ENCODE data around the gene IRX4. TPM values are rescaled to one million over a fixed set of nuclear protein-coding genes. Genes with fewer than 3 reads are reported as not detected.

IRX4 gene
- total RNA-seq, 1 donor from 2014 or later: 17.6 TPM

- intact Hi-C loops (cut with DNase I): loop anchor here (2.0 to 5.0 kb wide), 3 partner anchors 47 to 128 kb away; partner anchors contain the start of gene MRPL36
- ATAC-seq: no peak
- DNase-seq (ENCODE audit: missing footprints): no peak
These were observed 1.4 kb upstream of the IRX4 start for GRCh38 chr5:1883925-1884677.

GRCh38 chr5:1883120-1883924 is 597 bp upstream of the IRX4 start:
- ATAC-seq: peak; percentile 52
- intact Hi-C loops (cut with DNase I): loop anchor here (2.0 to 5.0 kb wide), 3 partner anchors 46 to 129 kb away; partner anchors contain the start of gene MRPL36

GRCh38 chr5:1881731-1882336 is 891 bp downstream of the IRX4 start:
- intact Hi-C loops (cut with DNase I): loop anchor here (2.0 to 5.0 kb wide), 3 partner anchors 45 to 130 kb away; partner anchors contain the start of gene MRPL36
- DNase-seq (ENCODE audit: missing footprints): peak; percentile 66
- no peak for ATAC-seq

More at GRCh38 chr5:1883120-1883924, 597 bp upstream of the IRX4 start:
- peak; percentile 55 for DNase-seq (ENCODE audit: missing footprints)

GRCh38 chr5:1881098-1881572 is 1.6 kb downstream of the IRX4 start:
- no peak for ATAC-seq
- intact Hi-C loops (cut with DNase I): loop anchor here (5.0 kb wide), 2 partner anchors 44 to 131 kb away; no protein-coding TSS in a partner anchor
- DNase-seq (ENCODE audit: missing footprints): no peak

- intact Hi-C loops (cut with DNase I): loop anchor here (5.0 kb wide), 2 partner anchors 43 to 132 kb away; no protein-coding TSS in a partner anchor
- DNase-seq (ENCODE audit: missing footprints) (peak; percentile 64), ATAC-seq (no peak)
These were observed 2.2 kb downstream of the IRX4 start for GRCh38 chr5:1880377-1881025.

- intact Hi-C loops (cut with DNase I): loop anchor here (5.0 kb wide), 2 partner anchors 42 to 133 kb away; no protein-coding TSS in a partner anchor
- peak; percentile 53 for DNase-seq (ENCODE audit: missing footprints)
- no peak for ATAC-seq
These were observed 3.1 kb downstream of the IRX4 start for GRCh38 chr5:1879292-1880263.

- intact Hi-C loops (cut with DNase I): no loop called here
- ATAC-seq (no peak), DNase-seq (ENCODE audit: missing footprints) (peak; percentile 35)
These were observed 4.5 kb downstream of the IRX4 start for GRCh38 chr5:1878050-1878849.

GRCh38 chr5:1877103-1878049 is 5.3 kb downstream of the IRX4 start:
- DNase-seq (ENCODE audit: missing footprints) (no peak), ATAC-seq (no peak)
- intact Hi-C loops (cut with DNase I): no loop called here

- ATAC-seq (no peak), DNase-seq (ENCODE audit: missing footprints) (no peak)
- intact Hi-C loops (cut with DNase I): no loop called here
These were observed 6.1 kb downstream of the IRX4 start for GRCh38 chr5:1876660-1877064.

- intact Hi-C loops (cut with DNase I): no loop called here
- ATAC-seq (no peak), DNase-seq (ENCODE audit: missing footprints) (no peak)
These were observed 6.7 kb downstream of the IRX4 start for GRCh38 chr5:1875843-1876659.

- intact Hi-C loops (cut with DNase I): no loop called here
- DNase-seq (ENCODE audit: missing footprints) (no peak), ATAC-seq (no peak)
These were observed 7.4 kb downstream of the IRX4 start for GRCh38 chr5:1875281-1875842.

GRCh38 chr5:1874771-1875220 is 7.9 kb downstream of the IRX4 start:
- intact Hi-C loops (cut with DNase I): no loop called here
- ATAC-seq: no peak
- DNase-seq (ENCODE audit: missing footprints): no peak

GRCh38 chr5:1874348-1874747 is 8.4 kb downstream of the IRX4 start:
- intact Hi-C loops (cut with DNase I): no loop called here
- DNase-seq (ENCODE audit: missing footprints) (no peak), ATAC-seq (no peak)

- intact Hi-C loops (cut with DNase I): no loop called here
- ATAC-seq (no peak), DNase-seq (ENCODE audit: missing footprints) (no peak)
These were observed 9.3 kb downstream of the IRX4 start for GRCh38 chr5:1873243-1873959.

Measured in Right ventricle myocardium inferior (tissue), 1 donor.